HG03175 (cell line): ENCODE data around the gene WDR26.

Experiments used
- ATAC-seq: cut with Tn5 transposase; IDR thresholded peaks from one replicate; pipeline ENCODE4 v1.9.1; 2021; ENCODE audit warnings: mild to moderate bottlenecking, moderate library complexity; ENCODE audit not compliant: unreplicated experiment

WDR26 gene

GRCh38 chr1:224399887-224400286, 34.7 kb downstream of the WDR26 start:
- ATAC-seq: no peak

GRCh38 chr1:224393294-224393693, 41.3 kb downstream of the WDR26 start:
- no peak for ATAC-seq

- no peak for ATAC-seq
Observed at GRCh38 chr1:224392411-224393249, 42.0 kb downstream of the WDR26 start.

GRCh38 chr1:224390517-224390916, 44.1 kb downstream of the WDR26 start:
- no peak for ATAC-seq

GRCh38 chr1:224387943-224388342, 46.7 kb downstream of the WDR26 start:
- ATAC-seq: no peak

GRCh38 chr1:224387302-224387912, 47.2 kb downstream of the WDR26 start:
- ATAC-seq: no peak

GRCh38 chr1:224383218-224383617, 51.4 kb downstream of the WDR26 start:
- ATAC-seq: no peak

GRCh38 chr1:224381880-224382548, 52.6 kb downstream of the WDR26 start:
- ATAC-seq: no peak

GRCh38 chr1:224380003-224380402, 54.6 kb downstream of the WDR26 start:
- ATAC-seq: peak; percentile 62

GRCh38 chr1:224378855-224379631, 55.6 kb downstream of the WDR26 start:
- peak; percentile 48 for ATAC-seq

GRCh38 chr1:224377676-224378006, 57.0 kb downstream of the WDR26 start:
- ATAC-seq: peak; percentile 56

GRCh38 chr1:224375059-224375458, 59.5 kb downstream of the WDR26 start:
- ATAC-seq: no peak

GRCh38 chr1:224373008-224373590, 61.5 kb downstream of the WDR26 start:
- ATAC-seq: no peak

- peak; percentile 73 for ATAC-seq
Observed at GRCh38 chr1:224368409-224368808, 66.2 kb downstream of the WDR26 start.

- no peak for ATAC-seq
Observed at GRCh38 chr1:224359207-224359606, 75.4 kb downstream of the WDR26 start.

GRCh38 chr1:224358237-224358636, 76.4 kb downstream of the WDR26 start:
- no peak for ATAC-seq

GRCh38 chr1:224357626-224358124, 76.9 kb downstream of the WDR26 start:
- no peak for ATAC-seq

GRCh38 chr1:224356685-224357625, 77.6 kb downstream of the WDR26 start, which contains the start of gene CNIH4:
TSS of gene CNIH4 (plus strand) at chr1:224356879. CDS start at chr1:224356925, 46 bp downstream.
- peak; percentile 99 for ATAC-seq
